HG03280 (cell line): ENCODE measurements around the gene APEH.

Experiments used
- ATAC-seq: cut with Tn5 transposase; IDR thresholded peaks from one replicate; pipeline ENCODE4 v1.9.1; 2021; ENCODE audit warnings: mild to moderate bottlenecking, moderate library complexity; ENCODE audit not compliant: unreplicated experiment

APEH gene

DNA sequence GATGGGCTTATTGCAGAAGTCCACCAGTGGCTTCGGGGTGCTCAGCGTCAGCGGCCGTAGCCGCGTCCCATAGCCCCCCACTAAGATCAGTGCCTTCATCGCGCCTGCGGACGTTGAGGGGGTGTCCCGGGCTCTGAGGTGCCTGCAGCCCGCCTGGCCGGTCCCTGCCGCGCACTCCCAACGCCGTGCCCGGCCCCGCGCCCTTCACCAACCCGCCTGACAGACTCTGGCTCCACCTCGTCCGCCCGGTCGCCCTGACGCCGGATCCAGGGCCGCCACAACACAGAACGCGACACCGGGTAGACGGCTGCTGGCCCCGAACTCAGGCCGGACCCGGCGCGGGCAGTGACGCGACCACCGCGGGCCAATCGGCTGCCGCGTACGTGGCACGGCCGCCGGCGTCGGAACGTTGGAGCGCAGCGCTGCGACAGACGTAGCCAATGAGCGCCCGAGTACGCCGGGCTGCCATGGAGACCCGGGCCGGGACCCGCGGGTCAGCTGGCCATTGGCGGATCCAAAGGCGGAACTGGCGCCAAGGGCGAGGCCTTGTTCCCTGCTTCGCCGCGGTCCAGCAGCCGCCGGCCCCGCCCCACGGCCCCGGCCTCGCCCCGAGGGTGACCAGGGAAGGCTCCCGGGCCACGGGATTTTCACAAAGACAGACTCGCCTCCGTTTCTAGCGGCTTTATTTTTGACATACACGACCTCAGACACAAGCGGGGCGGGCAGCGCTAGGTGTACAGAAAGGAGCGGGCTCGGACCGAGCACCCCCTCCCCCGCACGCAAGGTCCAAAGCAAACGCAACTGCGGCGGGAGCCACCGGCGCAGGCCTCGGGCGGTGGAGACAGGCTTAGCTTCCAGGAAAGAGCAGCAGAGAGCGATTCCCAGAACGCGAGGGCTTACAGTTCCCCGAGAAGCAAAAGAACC lies 49.7 kb downstream of the APEH start, which contains the start of gene GMPPB:
Gene GMPPB, minus strand, starts transcription at position 324 of the 924 bp plus-strand sequence. Its CDS starts 225 bp downstream, at position 99.
- ATAC-seq, result peak; percentile 85

DNA sequence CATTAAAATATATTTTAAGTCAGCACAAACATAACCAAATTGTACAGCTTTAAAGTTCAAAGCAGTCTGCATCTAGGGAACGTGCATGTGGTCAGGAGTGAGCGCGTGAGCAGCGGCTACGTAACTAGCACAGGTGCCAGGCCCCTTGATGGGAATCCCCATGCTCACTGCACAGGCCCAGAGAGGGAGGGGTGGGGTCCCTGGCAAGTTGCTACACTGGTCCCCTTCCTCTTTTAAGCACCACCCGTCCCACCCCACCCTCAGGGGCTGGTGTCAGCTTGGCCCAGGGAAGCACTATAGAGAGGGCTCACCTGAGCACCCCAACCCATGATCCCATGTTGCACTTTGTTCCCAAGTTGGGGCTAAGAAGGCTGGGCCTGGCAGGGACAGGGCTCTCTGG lies 50.4 kb downstream of the APEH start:
- ATAC-seq, result no peak

DNA sequence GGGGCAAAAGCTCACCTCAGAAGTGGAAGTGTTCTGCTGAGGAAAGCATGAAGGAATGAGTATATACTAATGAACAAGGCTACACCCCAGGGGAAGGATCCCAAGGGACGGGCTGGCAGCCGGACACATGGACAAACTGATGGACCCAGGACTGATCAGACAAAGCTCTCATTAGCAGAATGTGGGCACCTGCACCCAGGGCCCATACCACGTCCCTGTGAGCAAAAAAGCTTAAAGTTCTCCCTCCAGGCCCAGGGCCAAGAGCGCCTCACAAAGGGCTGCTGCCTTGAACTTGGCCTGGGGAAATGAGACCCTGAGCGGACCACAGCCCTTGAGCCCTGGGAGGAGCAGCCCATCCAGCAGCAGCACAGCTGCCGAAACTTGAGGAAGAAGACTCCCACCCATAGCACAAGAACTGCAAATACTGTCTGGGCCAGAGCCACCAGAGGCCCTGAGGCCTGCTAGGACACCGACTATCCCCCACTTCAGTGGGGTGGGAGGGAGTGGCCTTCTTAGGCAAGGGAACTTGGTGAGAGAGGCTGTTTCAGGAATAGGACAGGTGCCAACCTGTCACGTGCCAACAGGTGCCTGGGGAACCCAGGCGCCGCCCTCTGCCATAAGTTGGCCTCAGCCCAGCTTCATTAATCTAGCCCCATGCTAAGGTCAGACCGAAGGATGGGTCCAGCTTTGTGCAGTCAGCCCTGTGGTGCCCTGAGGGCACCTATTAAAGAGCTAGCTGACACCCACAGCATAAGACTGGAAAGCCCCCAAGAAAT lies 51.9 kb downstream of the APEH start:
- no peak for ATAC-seq

DNA sequence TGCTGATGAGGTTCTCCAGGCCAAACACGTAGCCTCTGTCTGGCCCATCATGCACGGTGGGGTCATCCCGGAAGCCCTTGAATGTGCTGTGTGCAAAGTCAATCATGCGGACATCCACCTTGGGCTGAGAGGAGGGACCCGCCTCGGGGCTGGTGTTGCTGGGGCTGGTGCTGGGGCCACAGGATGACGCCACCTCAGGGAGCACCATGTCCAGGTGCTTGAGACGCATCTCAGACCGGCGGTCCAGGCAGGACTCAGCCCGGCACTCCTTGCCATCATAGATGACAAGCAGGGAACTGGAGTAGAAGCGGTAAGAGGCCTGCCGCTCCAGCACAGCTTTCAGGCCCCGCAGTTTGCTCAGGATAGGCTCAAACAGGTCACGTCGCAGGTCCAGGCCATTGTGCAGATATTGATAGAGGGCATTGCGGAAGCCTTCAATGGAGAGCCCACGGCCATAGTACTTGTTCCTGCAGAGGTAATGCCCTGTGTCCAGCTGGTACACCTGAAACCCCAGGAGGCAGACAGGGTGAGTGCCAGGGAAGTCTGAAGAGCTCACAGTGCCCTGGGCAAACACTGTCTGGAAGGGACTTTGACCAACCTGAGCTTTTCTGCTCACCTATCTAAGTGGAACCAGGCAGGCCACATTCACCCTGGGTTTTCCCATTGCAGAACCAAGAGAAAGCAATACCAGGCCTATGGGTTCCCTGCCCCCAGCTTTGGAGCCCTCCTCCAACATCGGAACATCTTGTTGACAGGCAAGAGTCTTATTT lies 53.2 kb downstream of the APEH start:
- ATAC-seq, result no peak

DNA sequence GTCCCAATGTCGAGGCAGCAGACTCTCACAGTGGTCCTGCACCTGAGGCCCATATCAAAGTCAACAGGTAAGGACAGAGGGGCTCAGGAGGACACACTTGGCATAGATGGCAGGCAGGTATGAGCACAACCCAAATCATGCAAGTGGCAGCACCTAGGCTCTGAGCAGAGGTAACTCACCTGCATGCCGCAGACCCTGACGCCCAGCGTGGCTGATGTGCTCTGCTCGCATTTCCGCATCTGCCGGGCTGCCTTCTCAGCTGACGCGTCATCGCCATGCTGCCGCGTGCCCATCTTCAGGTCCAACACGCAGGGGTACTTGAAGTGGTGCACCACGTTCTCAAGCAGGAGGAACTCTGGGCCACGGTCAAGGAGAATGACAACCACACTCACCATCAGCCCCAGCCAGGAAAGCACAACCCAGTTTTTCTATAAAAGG lies 53.8 kb downstream of the APEH start:
- no peak for ATAC-seq

DNA sequence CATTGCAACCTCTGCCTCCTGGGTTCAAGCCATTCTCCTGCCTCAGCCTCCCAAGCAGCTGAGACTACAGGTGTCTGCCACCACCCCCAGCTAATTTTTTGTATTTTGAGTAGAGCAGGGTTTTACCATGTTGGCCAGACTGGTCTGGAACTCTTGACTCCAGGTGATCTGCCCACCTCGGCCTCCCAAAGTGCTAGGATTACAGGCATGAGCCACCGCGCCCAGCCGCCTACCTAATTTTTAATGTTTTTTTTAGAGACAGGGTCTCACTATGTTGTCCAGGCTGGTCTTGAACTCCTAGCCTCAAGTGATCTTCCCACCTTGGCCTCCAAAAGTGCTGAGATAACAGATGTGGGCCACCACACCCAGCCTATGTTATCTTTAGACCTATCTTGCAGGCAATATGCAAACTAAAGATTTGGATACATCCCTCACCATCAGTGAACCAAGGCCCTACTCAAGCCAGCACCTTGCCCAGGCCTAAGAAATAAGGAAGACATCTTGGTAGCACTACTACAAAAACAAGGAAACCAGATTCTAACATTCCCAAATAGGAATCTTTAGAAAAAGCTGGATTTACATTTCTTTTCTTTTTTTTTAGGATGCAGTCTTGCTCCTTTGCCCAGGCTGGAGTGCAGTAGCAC lies 55.9 kb downstream of the APEH start:
- ATAC-seq, result no peak

DNA sequence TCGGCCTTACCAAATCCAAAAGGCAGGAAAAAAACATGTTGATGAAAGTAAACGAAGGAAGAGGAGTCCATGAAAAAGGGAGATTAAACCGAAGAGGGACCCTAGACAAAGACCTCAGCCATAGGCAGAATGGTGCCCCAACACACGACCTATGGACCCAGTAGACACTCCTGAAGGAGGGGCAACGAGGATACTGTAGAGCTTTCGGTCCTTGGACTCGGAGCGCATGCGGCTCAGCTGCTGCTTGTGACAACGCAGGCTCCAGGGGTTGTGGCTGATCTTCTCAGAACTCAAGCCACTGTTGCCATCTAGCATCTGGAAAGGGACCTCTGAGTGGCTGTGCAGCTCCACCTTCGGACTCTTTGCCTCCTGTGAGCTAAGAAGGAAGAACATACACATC lies 58.4 kb downstream of the APEH start:
- no peak for ATAC-seq

DNA sequence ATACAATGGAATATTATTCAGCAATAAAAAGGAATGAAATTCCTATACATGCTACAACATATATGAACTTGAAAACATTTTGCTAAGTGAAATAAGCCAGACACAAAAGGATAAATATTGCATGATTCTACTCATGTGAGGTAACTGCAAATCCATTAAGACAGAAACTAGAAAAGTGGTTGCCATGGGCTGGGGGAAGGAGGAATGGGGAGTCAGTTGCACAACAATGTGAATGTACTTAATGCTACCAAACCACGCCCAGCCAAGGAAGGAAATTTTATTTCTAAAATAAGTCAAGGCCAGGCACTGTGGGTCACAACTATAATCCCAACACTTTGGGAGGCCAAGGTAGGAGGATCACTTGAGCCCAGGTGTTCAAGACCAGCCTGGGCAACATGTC lies 59.4 kb downstream of the APEH start:
- ATAC-seq, result no peak
